Fibroblast of mammary gland (primary cell): ENCODE measurements around the gene PCSK5.
A peak's percentile ranks its signal among the peaks of the same experiment; 100 is the strongest.

Experiments
- DNase-seq: peaks from one replicate; pipeline ENCODE4 v3.0.0-alpha.2; 2010; ENCODE audit warnings: low read depth
- H3K4me3 ChIP-seq: 2 replicates; pipeline ENCODE4 v1.5.1; 2011; ENCODE audit warnings: low read depth, mild to moderate bottlenecking, low read length, moderate library complexity; ENCODE audit not compliant: control insufficient read depth
- TF ChIP-seq, protein P1 (sequence below): conservative IDR thresholded peaks from 2 replicates; pipeline ENCODE4 v1.5.1; 2011; ENCODE audit warnings: low read depth, low read length, inconsistent platforms; ENCODE audit not compliant: control insufficient read depth, insufficient read depth

PCSK5 gene

DNA sequence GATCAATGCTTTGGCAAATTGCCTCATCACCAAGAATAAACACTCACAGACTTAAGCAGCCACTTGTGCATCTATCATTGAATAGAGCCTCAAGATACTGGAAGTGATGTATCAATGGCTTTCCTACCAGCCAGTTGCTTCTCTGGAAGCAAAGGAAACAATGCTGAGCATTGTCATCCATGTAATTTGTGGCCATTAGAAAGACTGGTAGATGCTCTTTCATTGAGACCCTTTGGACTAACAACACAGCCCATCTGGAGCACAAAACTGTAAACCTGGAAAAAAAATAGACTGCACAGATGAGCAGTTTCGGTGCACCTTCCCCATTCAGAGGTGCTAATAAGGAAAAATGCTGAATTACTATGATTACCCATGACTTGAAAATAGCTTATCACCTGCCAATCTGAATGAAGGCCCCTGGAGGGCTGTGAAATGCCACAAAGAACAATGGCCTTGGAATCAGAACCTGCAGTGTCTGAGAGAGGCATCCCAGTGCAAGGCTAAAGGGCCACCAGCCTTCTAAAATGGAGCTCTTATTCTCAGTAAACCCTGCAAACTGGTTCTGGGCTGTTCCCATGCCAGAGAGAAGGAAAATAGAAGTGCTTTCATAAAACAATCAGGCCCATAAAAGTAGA is 376.3 kb downstream of the PCSK5 start:
- no peak for DNase-seq
- no peak overlapping the region for H3K4me3 ChIP-seq
- TF ChIP-seq, protein P1, sequence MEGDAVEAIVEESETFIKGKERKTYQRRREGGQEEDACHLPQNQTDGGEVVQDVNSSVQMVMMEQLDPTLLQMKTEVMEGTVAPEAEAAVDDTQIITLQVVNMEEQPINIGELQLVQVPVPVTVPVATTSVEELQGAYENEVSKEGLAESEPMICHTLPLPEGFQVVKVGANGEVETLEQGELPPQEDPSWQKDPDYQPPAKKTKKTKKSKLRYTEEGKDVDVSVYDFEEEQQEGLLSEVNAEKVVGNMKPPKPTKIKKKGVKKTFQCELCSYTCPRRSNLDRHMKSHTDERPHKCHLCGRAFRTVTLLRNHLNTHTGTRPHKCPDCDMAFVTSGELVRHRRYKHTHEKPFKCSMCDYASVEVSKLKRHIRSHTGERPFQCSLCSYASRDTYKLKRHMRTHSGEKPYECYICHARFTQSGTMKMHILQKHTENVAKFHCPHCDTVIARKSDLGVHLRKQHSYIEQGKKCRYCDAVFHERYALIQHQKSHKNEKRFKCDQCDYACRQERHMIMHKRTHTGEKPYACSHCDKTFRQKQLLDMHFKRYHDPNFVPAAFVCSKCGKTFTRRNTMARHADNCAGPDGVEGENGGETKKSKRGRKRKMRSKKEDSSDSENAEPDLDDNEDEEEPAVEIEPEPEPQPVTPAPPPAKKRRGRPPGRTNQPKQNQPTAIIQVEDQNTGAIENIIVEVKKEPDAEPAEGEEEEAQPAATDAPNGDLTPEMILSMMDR, result no peak

DNA sequence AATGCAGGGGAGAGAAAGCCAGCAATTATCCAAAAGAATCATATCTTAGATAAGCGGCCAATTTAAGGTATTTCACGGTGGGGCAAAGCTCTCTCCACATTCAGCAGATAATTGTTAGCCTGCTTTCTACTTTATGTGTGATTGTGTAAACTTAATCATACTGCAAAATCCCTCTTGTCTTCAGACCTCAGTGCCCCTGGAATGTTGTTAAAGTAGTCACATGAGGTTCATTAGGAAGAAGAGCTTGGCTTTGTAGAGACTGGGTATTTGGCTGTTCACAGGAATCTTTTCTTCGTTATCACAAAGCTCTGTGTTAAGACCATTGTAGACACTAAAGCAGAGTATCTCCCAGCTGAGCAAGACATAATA is 376.8 kb downstream of the PCSK5 start:
- DNase-seq, result no peak
- no peak overlapping the region for H3K4me3 ChIP-seq
- TF ChIP-seq, protein P1, result no peak

DNA sequence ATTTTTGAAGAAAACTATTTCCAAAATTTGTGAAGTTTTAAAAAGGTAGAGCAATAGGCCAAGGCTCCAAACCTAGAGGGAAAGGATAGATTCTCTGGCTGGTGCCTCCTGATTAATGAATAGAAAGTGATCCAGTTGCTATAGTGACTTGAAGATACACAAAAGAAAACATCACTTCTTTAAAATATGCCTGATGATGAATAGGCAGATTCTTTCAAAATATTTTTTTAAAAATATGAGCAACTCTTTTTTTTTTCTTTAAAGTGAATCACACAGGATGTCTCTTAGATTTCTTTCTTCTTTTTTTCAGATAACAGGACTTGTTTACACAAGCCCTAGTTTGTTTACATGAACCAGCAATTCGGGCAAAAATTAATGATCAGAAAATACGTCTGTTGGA is 379.3 kb downstream of the PCSK5 start:
- no peak overlapping the region for H3K4me3 ChIP-seq
- TF ChIP-seq, protein P1, result no peak
- DNase-seq, result peak; percentile 2

DNA sequence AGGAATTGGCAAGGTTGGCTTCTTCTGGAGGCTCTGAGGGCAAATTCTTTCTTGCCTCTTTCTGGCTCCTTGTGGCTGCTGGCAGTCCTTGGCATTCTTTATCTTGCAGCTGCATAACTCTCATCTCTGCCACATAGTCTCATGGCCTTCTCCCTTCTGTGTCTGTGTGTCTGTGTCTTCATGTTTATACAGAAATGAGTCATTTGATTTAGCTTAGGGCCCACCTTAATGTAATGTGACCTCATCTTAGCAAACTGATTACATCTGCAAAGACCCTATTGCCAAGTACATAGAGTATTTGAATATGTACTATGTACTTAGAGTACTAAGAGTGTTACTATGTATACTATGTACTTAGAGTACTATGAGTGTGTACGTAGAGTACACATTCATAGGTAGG is 381.3 kb downstream of the PCSK5 start:
- TF ChIP-seq, protein P1, result no peak
- H3K4me3 ChIP-seq, result no peak overlapping the region
- peak; percentile 8 for DNase-seq

DNA sequence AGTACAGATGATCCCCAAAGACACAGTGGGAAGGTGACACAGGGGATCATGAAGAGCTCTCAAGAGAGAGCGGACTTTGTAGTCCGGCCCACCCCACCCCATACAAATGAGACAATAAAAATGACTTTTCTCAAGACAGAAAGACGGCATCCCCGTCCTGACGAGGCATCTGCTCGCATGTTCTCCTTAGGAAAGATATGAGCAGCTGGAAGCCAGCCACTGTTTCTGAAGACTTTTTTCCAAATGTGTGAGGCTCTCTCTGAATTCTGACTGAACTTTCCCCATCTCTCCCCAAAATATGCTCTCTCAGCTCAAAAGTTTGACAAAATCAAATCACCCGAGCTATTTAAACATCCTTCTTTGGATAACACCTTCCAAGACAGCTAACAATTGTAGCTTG is 398.6 kb downstream of the PCSK5 start:
- no peak overlapping the region for H3K4me3 ChIP-seq
- TF ChIP-seq, protein P1, result no peak
- no peak for DNase-seq

DNA sequence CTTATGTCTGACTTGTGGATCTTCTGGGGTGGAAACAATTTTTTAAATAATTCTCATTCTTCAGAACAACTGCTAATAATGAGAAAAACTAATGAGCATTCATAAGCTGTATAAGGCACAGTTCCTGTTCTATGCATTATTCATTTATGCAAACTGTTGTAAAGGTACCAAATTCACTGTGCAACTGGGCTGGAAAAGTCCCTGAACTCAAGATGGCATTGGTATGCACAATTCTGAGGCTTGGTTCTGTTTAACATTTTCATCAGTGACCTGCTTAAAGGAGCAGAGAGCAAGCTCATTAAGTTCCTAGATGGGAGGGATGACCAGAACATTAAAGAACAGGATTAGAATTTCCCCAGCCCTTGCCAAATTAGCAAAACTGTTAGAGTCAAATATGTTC is 399.2 kb downstream of the PCSK5 start:
- TF ChIP-seq, protein P1, result no peak
- H3K4me3 ChIP-seq, result no peak overlapping the region
- no peak for DNase-seq

DNA sequence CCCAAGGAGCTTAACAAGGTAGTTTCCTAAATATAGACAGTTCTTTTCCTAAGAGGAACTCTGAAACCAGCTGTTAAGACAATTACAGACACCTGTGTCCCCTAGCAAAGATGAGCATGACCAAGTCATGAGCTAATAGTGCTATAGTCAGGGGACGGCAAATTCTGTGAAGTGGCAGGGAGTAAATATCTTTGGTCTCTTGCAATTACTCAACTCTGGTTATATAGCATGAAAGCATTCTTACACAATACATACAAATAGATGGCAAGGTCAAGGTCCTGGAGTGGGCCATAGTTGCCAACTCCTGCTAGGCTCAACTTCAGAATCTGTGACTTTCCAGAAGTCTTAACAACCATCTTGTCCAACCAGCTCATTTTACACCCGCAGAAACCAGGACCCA is 400.1 kb downstream of the PCSK5 start:
- no peak overlapping the region for H3K4me3 ChIP-seq
- DNase-seq, result no peak
- TF ChIP-seq, protein P1, result no peak
